Suprapubic skin (tissue), 3 donors: ENCODE results near the gene GADL1.

Source experiments
- CTCF ChIP-seq, 2 donors: fragments of 200-600 bp in 1 of 2; fragments of 450-650 bp in 1 of 2; sonication (generic) in 1 of 2; IDR thresholded peaks; one replicate each; pipeline ENCODE4 v1.5.1; 2016 to 2019; ENCODE audit warnings: antibody characterized with exemption in 2 of 2, mild to moderate bottlenecking in 1 of 2, moderate library complexity in 1 of 2
- EP300 ChIP-seq: sonication (generic); formaldehyde crosslinking; IDR thresholded peaks from one replicate; pipeline ENCODE4 v1.6.1; 2017; ENCODE audit warnings: antibody characterized with exemption

GRCh38 chr3:30933478-30934207 is 39.2 kb upstream of the GADL1 start:
- no peak for TF ChIP-seq CTCF (IDR thresholded peaks at IDR 0.05)
- no peak for TF ChIP-seq EP300
